Activated CD4-positive, CD25-positive, alpha-beta regulatory T cell treated with anti-CD3 and anti-CD28 coated beads, Interleukin-2, amount 50 U/mL, for 24 hours (primary cell): ENCODE measurements around the gene ADGRG3.

Source experiments
- ATAC-seq, 2 donors: fragments of 150-1000 bp; cut with Tn5 transposase; one replicate each; pipeline ENCODE4 v1.10.0; 2021; ENCODE audit warnings: mild to moderate bottlenecking in 1 of 2, moderate library complexity in 1 of 2

The ADGRG3 gene

GRCh38 chr16:57668263-57668571 lies at the start of gene ADGRG3:
ADGRG3 (plus strand) TSS chr16:57668306; CDS start chr16:57668348, 42 bp downstream.
- no peak for ATAC-seq

- no peak for ATAC-seq
These were observed 48.9 kb upstream of the ADGRG3 start for GRCh38 chr16:57619133-57619605.

GRCh38 chr16:57619606-57620334 lies 48.3 kb upstream of the ADGRG3 start:
- ATAC-seq, result no peak

- ATAC-seq, result no peak
These were observed 47.5 kb upstream of the ADGRG3 start for GRCh38 chr16:57620335-57621231.

GRCh38 chr16:57621521-57622271 lies 46.4 kb upstream of the ADGRG3 start:
- ATAC-seq, result no peak

GRCh38 chr16:57622361-57623250 lies 45.5 kb upstream of the ADGRG3 start:
- no peak for ATAC-seq

- ATAC-seq, result no peak
These were observed 44.7 kb upstream of the ADGRG3 start for GRCh38 chr16:57623251-57624043.

- ATAC-seq, result no peak
These were observed 43.9 kb upstream of the ADGRG3 start for GRCh38 chr16:57624044-57624688.

GRCh38 chr16:57624806-57625500 lies 43.2 kb upstream of the ADGRG3 start:
- ATAC-seq, result no peak

GRCh38 chr16:57626420-57627170 lies 41.5 kb upstream of the ADGRG3 start:
- no peak for ATAC-seq

- ATAC-seq, result no peak
These were observed 40.8 kb upstream of the ADGRG3 start for GRCh38 chr16:57627184-57627871.

- peak; percentile 70 to 80 for ATAC-seq
These were observed 39.9 kb upstream of the ADGRG3 start, which contains the start of gene ADGRG1 for GRCh38 chr16:57628008-57628781. ADGRG1 (plus strand) TSS chr16:57628630; CDS start chr16:57650288, 21,658 bp downstream.

GRCh38 chr16:57628783-57629293 lies 39.3 kb upstream of the ADGRG3 start:
- no peak for ATAC-seq

GRCh38 chr16:57629516-57630406 lies 38.3 kb upstream of the ADGRG3 start:
- no peak for ATAC-seq

GRCh38 chr16:57630407-57630797 lies 37.7 kb upstream of the ADGRG3 start:
- no peak for ATAC-seq
